Endothelial cell of umbilical vein (primary cell): Measurements from ENCODE around the gene BMERB1. TPM values are rescaled to one million over a fixed set of nuclear protein-coding genes. Genes with fewer than 3 reads are reported as not detected.

ENCODE experiments used
- BruUV-seq: library from RNA; stranded (reverse); fragments of 400-500 nt; replicated peaks from 2 replicates; lab custom pipeline; 2021; lab: Mats Ljungman, UMichigan
- CTCF ChIA-PET: fragments of 300-600, 350-600 bp; sonication (Branson Sonifier 250); formaldehyde crosslinking; loops from one replicate; lab custom pipeline; 2021; ENCODE audit warnings: antibody characterized with exemption, inconsistent platforms; lab: Charles Lee
- POLR2A ChIA-PET: fragments of 300-600, 350-600 bp; sonication (Branson Sonifier 250); formaldehyde crosslinking; loops from one replicate; lab custom pipeline; 2021; ENCODE audit warnings: antibody characterized with exemption, inconsistent platforms; lab: Charles Lee
- DNase-seq: peaks from one replicate; pipeline ENCODE4 v3.0.0-alpha.2; 2011; ENCODE audit warnings: low read depth, low spot score
- FAIRE-seq: peaks from 2 replicates; lab custom pipeline; 2011; peaks lifted over from hg19 to GRCh38; lab: Jason Lieb, UNC
- H2AFZ ChIP-seq: 2 replicates; pipeline ENCODE4 v1.6.0; 2012; ENCODE audit warnings: low read depth, low read length, control low read depth, inconsistent platforms
- H3K27ac ChIP-seq: 2 replicates; pipeline ENCODE4 v1.5.1; 2011; ENCODE audit warnings: low read depth, mild to moderate bottlenecking, control low read depth, low read length, moderate library complexity; ENCODE audit not compliant: insufficient read depth
- H3K27me3 ChIP-seq, 2 experiments: 2 replicates each; pipeline versions ENCODE4 v1.6.0 to v1.6.1; 2011; ENCODE audit warnings: low read length in 2 of 2, mixed read lengths in 1 of 2; ENCODE audit not compliant: control insufficient read depth in 2 of 2, insufficient read depth in 2 of 2
- H3K36me3 ChIP-seq, 2 experiments: 2 replicates in 1 of 2; 3 replicates in 1 of 2; pipeline ENCODE4 v1.5.1; 2011; ENCODE audit warnings: low read length in 2 of 2, mild to moderate bottlenecking in 1 of 2, moderate library complexity in 1 of 2; ENCODE audit not compliant: control insufficient read depth in 2 of 2, insufficient read depth in 2 of 2; ENCODE audit errors: extremely low read depth in 1 of 2
- H3K4me1 ChIP-seq: 3 replicates; pipeline ENCODE4 v1.5.1; 2011; ENCODE audit warnings: mild to moderate bottlenecking, low read length; ENCODE audit not compliant: control insufficient read depth, insufficient read depth; ENCODE audit errors: extremely low read depth
- H3K4me2 ChIP-seq: 2 replicates; pipeline ENCODE4 v1.6.1; 2011; ENCODE audit warnings: low read length, control low read depth, mixed read lengths; ENCODE audit not compliant: insufficient read depth
- H3K4me3 ChIP-seq, 3 experiments: fragments of 200-600 bp in 1 of 3; sonication (generic), shearing (Covaris generic) in 1 of 3; replicated peaks in 1 of 3; 2 replicates each; pipeline ENCODE4 v1.5.1; 2011 to 2016; ENCODE audit warnings: control low read depth in 3 of 3, low read length in 3 of 3, mild to moderate bottlenecking in 2 of 3, inconsistent platforms in 1 of 3, low read depth in 1 of 3, moderate library complexity in 1 of 3; ENCODE audit not compliant: insufficient read depth in 1 of 3
- H3K79me2 ChIP-seq: 2 replicates; pipeline ENCODE4 v1.6.0; 2012; ENCODE audit warnings: low read length, inconsistent platforms; ENCODE audit not compliant: control insufficient read depth, insufficient read depth
- H3K9ac ChIP-seq: replicated peaks from 2 replicates; pipeline ENCODE3; 2011; ENCODE audit warnings: low read length, control low read depth; ENCODE audit not compliant: insufficient read depth; ENCODE audit errors: extremely low read depth
- H3K9me1 ChIP-seq: replicated peaks from 3 replicates; pipeline ENCODE4 v1.6.0; 2011; ENCODE audit warnings: mild to moderate bottlenecking, low read length; ENCODE audit not compliant: control insufficient read depth, insufficient read depth; ENCODE audit errors: extremely low read depth
- H3K9me3 ChIP-seq: replicated peaks from 2 replicates; pipeline ENCODE4 v1.5.1; 2012; ENCODE audit warnings: low read length, inconsistent platforms; ENCODE audit not compliant: control insufficient read depth, insufficient read depth
- H4K20me1 ChIP-seq: replicated peaks from 2 replicates; pipeline ENCODE3; 2011; ENCODE audit warnings: mild to moderate bottlenecking, low read length; ENCODE audit not compliant: control insufficient read depth, insufficient read depth; ENCODE audit errors: extremely low read depth
- EZH2 ChIP-seq: IDR thresholded peaks from 2 replicates; pipeline ENCODE4 v1.6.1; 2012; ENCODE audit warnings: borderline replicate concordance, low read depth, mild to moderate bottlenecking, moderate library complexity, low read length, inconsistent platforms; ENCODE audit not compliant: severe bottlenecking
- FOS ChIP-seq: IDR thresholded peaks from 2 replicates; pipeline ENCODE4 v1.6.1; 2011; ENCODE audit warnings: mild to moderate bottlenecking, low read length, moderate library complexity, borderline replicate concordance; ENCODE audit not compliant: insufficient read depth
- GATA2 ChIP-seq: IDR thresholded peaks from 2 replicates; pipeline ENCODE4 v1.7.0; 2011; ENCODE audit warnings: low read depth, mild to moderate bottlenecking, moderate library complexity, mixed read lengths, low read length; ENCODE audit not compliant: insufficient read length, insufficient read depth
- JUN ChIP-seq: IDR thresholded peaks from 2 replicates; pipeline ENCODE4 v1.6.1; 2011; ENCODE audit warnings: borderline replicate concordance, low read depth; ENCODE audit not compliant: insufficient read length, insufficient read depth
- MYC ChIP-seq: IDR thresholded peaks from one replicate; pipeline ENCODE4 v1.6.1; 2011; ENCODE audit warnings: mild to moderate bottlenecking, low read depth, low read length
- POLR2A ChIP-seq: IDR thresholded peaks from 2 replicates; pipeline ENCODE4 v1.6.1; 2012; ENCODE audit warnings: low read depth, mild to moderate bottlenecking, control low read depth, low read length
- POLR2AphosphoS5 ChIP-seq: IDR thresholded peaks from 2 replicates; pipeline ENCODE4 v1.6.1; 2012; ENCODE audit warnings: low read depth, mild to moderate bottlenecking, control low read depth, low read length, moderate library complexity; ENCODE audit not compliant: insufficient read depth
- dilution Hi-C: fragments of 300-500 bp; cut with MboI; formaldehyde crosslinking; loops from one replicate; pipeline ENCODE4 v1.15.0; 2019; ENCODE audit warnings: low sequenced_read_pairs; ENCODE audit not compliant: extremely low pct_ligation_motif_present
- intact Hi-C: fragments of 100-400 bp; cut with micrococcal nuclease; formaldehyde crosslinking; loops from one replicate; pipeline ENCODE4 v1.10.0; 2022
- polyA plus RNA-seq, 4 experiments: library from polyadenylated mRNA; depleted of rRNA in 3 of 4; stranded (reverse) in 3 of 4; unstranded in 1 of 4; fragments of >200 nt; gene quantifications; 2 replicates each; pipeline versions ENCODE4 v1.2.1 to v1.2.3, GENCODE V29; 2011 to 2012; ENCODE audit warnings: missing spikeins in 1 of 4
- total RNA-seq: library from RNA; stranded (reverse); gene quantifications from 2 replicates; pipeline ENCODE4 v1.2.3, GENCODE V29; 2021
- TF ChIP-seq, protein P1 (sequence below), 2 donors: IDR thresholded peaks; 1 replicate in 1 of 2; 2 replicates in 1 of 2; pipeline ENCODE4 v1.5.1; 2011; ENCODE audit warnings: low read length in 2 of 2, mild to moderate bottlenecking in 2 of 2, moderate library complexity in 2 of 2, control low read depth in 1 of 2, inconsistent platforms in 1 of 2, low read depth in 1 of 2; ENCODE audit not compliant: insufficient read depth in 1 of 2; ENCODE audit errors: extremely low read depth in 1 of 2
- TF ChIP-seq, protein P2 (sequence below): IDR thresholded peaks from 2 replicates; pipeline ENCODE4 v1.6.1; 2011; ENCODE audit not compliant: insufficient read depth, insufficient read length

Gene BMERB1
- total and polyA plus RNA-seq, 2 donors (not counting 3 experiments of a cell fraction or from before 2014, with no cell fraction given), result 14.1 to 17.4 TPM

DNA sequence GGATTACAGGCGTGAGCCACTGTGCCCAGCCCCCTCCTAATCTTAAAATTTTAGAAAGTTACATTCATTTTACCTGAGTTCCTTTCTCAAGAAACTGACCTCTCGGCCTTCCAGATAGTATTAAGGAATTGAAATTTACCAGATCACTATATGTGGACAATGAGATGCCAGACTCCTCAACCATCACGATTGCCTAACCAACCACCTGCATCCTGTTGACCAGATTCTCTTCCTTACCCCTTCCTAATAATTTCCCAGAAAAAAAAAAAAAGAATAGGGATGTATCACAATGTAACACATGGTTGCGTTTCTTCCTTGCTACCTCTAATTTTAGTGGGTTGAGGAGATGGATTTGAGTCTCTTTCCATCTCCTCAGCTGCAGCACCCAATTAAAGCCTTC lies 72.1 kb downstream of the BMERB1 start:
- dilution Hi-C loops, result no loop called here
- no peak for DNase-seq
- H3K4me2 ChIP-seq, result no peak overlapping the region
- intact Hi-C loops, result no loop called here
- H3K27me3 ChIP-seq, result no peaks in the 10 kb centered on the region
- TF ChIP-seq FOS, result no peak
- no peak for TF ChIP-seq POLR2AphosphoS5
- TF ChIP-seq, protein P1, sequence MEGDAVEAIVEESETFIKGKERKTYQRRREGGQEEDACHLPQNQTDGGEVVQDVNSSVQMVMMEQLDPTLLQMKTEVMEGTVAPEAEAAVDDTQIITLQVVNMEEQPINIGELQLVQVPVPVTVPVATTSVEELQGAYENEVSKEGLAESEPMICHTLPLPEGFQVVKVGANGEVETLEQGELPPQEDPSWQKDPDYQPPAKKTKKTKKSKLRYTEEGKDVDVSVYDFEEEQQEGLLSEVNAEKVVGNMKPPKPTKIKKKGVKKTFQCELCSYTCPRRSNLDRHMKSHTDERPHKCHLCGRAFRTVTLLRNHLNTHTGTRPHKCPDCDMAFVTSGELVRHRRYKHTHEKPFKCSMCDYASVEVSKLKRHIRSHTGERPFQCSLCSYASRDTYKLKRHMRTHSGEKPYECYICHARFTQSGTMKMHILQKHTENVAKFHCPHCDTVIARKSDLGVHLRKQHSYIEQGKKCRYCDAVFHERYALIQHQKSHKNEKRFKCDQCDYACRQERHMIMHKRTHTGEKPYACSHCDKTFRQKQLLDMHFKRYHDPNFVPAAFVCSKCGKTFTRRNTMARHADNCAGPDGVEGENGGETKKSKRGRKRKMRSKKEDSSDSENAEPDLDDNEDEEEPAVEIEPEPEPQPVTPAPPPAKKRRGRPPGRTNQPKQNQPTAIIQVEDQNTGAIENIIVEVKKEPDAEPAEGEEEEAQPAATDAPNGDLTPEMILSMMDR (IDR thresholded peaks at IDR 0.05; ENCODE audit: extremely low read depth in 1 of 2, insufficient read depth in 1 of 2, low read depth in 1 of 2, low read length in 2 of 2), result no peak
- TF ChIP-seq EZH2, result no peak
- no peak for TF ChIP-seq JUN
- TF ChIP-seq, protein P2, sequence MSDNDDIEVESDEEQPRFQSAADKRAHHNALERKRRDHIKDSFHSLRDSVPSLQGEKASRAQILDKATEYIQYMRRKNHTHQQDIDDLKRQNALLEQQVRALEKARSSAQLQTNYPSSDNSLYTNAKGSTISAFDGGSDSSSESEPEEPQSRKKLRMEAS, result no peak
- no peak for TF ChIP-seq GATA2
- no peak for TF ChIP-seq POLR2A
- no peak for TF ChIP-seq MYC
- H3K27ac ChIP-seq, result no peak overlapping the region
- no peaks in the 10 kb centered on the region for H3K9me3 ChIP-seq
- no peak overlapping the region for H3K4me3 ChIP-seq
- no peaks in the 10 kb centered on the region for H3K36me3 ChIP-seq
- BruUV-seq, result no TSS peak
- peaks cover 12% of the 10 kb centered on the region for H3K4me1 ChIP-seq
- FAIRE-seq, result no peak
- no peaks in the 10 kb centered on the region for H3K79me2 ChIP-seq
- H3K9me1 ChIP-seq, result no peaks in the 10 kb centered on the region
- H2AFZ ChIP-seq, result no peak overlapping the region
- POLR2A ChIA-PET, result no interaction called here
- CTCF ChIA-PET, result interaction anchor here (1.0 to 1.4 kb wide), 3 partner anchors 10 to 79 kb away, joined by 3 to 5 read pairs (median 4); no protein-coding TSS in a partner anchor
- no peak overlapping the region for H3K9ac ChIP-seq
- no peaks in the 10 kb centered on the region for H4K20me1 ChIP-seq
